Ammon's horn (tissue), 1 donor: ENCODE results near the gene SCN2B.

ENCODE experiments used
- DNase-seq: peaks from one replicate; pipeline ENCODE4 v3.0.0-alpha.2; 2016; ENCODE audit warnings: low spot score

SCN2B gene

DNA sequence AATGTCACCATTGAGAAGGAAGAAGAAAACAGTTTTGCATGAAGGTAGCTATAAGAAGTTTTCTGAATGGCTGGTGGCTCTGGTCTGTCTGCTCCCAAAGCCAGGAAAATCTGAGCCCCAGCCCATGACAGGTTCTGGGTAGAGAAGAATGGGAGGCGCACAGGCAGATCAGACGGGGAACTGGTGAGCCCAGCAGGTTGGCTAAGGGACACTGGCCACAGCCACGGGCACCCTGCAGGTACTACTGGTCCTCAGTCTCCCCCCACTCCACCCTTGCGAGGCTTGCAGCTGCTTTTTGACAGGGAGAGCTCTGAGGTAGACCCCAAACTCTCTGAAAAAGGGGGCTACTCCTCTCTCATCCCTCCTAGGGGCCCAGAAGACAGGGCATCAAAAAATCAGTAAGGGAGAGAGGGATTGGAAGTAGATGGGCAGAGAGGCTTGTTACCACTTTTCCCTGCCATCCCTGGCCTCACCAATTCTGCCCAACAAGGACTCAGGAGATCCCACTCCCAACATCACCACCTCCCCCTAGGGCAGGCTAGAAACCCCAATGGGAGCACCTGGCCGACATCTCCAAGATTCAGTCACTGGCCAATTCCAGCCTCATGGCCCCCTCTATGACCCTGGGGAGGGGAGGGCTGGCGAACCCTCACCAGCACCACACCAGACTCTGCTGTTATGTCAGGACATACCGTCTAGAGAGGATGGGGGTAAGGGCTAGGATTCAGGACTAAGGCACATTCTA, 41.2 kb downstream of the SCN2B start:
- no peak for DNase-seq

DNA sequence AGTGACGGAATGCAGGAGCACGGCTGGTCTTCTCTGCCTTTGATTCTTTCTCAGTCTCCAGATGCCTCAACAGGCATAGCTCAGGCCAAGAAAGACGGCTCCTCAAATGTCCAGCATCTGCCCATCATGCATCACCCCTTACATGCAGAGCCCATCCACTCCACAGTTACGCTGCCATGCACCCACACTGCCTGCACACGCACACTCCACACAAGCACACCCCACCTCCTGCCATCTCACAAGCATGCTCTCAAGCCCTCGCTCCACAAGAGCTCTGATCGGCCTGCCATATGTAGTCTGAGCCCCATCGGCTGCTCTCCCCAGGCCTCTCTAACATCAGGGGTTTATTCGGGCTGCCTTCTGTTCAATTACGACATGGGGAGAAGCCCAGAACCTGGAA, 42.6 kb downstream of the SCN2B start:
- no peak for DNase-seq

DNA sequence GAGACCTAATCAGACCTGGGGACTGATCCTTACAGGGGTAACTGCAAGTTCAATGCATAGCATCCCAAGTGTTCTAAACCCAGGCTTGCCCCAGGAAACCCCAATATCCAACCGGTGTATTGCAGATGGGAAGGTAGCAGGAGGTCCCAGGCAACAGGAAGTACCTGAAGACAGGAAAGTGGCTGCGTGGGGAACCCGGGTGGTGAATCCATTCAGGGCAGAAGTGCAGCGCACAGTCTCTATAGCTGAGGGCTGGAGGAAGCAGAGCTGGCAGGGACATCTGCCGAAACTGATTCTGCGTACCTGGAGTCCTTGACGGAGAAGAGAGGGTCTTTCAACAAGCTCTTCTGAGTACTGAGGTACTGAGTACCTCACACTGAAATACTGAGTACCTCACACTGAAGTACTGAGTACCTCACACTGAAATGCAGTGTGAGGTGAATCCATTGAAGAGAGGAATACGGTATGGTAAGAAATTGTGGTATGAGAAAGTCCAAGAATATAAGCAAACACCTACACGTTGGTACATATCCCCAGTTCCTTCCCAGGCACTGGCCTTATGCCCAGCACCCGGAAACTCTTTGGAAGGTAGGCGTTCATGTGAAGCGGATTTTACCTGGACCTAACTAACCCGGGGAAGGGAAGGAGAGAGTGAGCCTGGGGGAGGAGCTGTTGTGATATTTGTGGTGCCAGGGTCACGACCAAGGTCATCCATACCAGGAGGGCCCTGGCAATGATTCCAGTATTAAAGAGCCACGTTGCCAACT, 43.9 kb downstream of the SCN2B start:
- no peak for DNase-seq

DNA sequence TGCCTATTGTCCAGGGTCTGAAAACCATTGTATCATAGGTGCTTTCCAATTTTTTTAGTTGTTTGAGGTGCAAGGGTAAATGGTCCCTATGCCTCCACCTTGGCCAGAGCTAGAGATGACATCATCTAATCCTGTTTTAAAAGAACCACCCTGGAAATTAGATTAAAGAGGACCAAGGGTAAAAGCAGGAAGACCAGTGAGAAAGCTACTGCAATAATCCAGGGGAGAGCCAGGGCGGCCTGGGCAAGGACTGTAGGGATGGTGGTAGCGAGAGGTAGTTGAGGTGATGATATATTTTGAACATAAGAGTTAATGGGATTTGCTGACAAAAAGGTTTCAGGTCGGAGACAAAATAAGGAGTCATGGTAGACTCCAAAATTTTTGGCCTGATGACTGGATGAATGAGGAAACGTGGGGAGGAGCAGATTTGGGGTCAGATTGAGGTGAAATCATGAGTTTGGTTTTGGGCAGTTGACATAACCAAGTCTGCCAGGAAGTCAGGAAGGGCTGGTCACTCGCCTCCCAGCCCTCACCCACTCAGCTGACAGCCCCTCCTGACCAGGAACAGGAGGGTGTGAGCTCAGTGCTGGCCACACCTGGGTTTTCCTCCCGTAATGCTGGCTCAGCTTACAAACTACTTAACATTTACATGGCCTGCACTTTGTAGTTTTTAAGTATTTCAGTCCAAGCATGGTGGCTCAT, 46.8 kb downstream of the SCN2B start:
- DNase-seq = no peak

DNA sequence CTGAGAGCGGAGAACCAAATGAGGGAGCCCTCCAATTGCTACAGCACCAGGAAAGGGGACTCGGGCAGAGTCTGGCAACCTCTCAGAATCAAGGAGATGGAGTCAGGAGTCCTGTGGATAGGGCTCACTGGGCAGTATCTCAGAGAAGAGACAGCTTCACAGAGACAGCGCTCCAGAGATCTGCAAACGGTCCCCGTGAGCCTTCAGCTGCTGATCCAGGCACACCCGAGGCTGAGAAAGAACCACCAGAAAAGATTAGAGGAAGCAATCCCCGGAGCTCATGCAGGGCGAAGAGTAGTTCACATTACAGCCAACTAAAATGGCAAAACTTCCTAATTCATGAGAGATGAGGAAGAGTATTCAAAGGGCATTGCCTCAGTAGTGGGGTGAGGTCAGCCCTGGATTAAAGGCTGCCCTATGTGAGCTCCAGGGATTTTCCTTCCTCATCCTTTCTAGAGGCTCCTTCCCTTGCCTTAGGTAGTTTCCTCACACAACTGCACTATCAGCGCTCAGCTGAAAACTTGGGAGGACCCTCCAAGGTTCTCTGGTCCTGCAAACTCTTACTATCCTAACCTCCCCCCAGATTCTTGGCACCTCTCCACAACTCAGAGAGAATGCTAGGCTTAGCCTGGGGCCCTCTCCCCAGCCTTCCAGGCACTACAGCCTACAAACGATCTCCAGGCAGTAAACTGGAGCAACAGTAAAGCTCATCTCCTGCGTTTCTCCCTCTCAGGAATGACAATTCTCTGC, 47.5 kb downstream of the SCN2B start:
- no peak for DNase-seq

DNA sequence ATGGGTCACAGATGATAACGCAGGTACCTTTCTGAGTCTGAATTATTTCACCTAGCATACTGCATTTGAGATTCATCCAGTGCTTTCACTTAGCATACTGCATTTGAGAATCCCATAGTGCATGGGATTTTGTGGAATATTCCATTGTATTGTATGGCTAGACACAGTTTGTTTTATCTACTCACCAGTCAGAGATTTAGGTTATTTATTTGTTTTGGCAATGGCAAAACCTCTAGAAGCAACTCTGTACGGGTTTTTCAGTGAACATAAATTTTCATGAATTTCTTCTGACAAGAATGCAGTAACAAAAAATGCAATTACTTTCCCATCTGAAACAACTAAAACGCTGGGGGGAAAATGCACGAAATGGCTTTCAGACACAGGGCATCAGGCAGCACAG, 48.1 kb downstream of the SCN2B start:
- DNase-seq = no peak

DNA sequence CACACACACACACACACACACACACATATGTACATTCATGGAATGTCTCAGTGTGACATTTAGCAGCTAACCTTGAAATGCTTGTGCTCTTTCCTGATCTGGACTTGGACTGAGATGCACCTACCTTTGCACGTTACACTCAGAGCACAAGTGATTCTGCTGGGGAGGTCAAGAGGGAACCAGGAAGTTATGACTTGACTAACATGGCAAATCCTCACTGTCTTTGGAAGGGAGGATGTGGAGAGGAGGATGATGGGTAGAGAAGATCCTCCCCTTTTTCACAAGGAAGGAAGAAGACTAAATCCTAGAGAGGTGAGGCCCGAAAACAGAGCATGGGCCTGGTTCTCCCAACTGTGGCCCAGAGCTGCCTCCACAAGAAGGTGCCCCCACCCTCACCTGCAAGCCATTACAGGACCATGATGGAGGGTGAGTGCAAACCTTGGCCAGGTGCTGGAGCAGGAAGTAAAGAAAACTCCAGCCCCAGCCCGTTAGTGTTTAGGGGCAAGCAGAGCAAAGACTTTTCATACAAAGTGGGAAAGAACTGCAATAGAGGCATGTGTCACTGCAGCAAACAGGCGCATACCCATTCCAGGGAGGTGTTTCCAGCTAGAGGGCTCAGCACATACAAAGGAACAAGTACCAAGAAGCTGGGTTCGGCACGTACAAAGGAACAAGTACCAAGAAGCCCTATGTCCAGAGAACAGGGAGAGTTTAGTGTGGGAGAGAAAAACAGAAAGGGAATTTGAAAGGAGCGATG, 50.2 kb downstream of the SCN2B start:
- no peak for DNase-seq

DNA sequence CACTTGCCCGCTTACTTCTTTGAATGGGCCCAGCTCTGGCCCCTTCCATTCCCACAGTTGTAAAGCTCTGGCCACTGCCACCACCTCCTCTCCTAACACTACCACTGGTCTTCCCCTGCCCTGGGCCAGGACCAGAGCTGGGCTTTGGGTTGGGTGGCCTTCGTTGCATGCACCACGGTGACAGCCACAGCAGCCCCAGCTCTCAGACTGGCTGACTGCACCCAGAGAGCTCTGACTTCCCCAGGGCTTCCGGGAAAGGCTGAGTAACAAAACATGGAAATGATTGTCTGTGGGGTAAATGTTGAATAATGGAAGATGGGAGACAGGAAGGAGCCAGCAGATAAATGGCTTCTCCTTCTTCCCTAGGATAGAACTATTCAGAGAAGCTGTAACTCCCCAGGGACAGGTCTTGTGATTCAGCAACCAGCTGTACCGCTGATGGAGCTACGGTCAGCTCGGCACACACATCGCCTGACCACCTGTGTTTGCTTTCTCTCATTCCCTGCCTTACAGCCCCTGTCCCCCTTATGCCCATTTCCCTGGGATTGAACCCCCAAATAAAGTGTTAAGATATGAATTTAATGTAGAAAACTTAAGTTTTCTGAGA, 51.4 kb downstream of the SCN2B start:
- DNase-seq = no peak

DNA sequence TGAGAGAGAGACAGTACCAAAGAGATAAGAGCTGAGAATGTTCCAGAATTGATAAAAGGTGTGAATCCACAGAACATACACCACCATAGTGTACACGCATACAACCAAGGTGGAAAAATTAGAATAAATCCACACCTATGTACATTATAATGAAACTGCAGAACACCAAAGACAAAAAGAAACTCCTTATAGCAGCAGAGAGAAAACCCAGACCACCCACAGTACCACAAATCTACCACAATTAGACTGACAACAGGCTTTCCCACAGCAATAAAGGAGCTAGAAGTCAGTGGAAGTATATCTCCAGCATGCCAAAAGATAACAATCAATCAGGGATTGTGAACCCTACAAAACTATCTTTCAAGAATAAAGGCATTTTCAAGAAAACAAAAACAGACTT, 55.6 kb downstream of the SCN2B start:
- DNase-seq = no peak

DNA sequence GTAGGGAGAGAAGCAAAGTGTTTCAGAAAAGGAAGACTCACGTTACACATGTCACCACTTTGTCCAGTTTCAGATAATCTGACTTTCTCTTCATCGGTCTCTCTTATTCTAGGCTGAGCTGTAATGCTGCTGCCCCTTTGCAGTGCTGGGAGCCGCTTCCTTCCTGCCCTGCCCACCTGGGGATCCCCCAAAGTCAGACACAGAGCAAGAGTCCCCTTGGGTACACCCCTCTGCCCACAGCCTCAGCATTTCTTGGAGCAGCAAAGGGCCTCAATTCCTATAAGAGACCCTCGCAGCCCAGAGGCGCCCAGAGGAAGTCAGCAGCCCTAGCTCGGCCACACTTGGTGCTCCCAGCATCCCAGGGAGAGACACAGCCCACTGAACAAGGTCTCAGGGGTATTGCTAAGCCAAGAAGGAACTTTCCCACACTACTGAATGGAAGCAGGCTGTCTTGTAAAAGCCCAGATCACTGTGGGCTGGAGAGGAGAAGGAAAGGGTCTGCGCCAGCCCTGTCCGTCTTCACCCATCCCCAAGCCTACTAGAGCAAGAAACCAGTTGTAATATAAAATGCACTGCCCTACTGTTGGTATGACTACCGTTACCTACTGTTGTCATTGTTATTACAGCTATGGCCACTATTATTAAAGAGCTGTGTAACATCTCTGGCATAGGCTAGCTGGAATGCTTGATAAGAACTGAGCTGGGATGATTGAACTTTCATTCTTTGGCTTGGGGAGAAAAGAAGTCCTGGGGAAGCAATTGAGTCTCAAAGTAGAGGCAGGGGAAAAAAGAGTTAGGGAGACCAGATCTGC, 58.4 kb downstream of the SCN2B start:
- no peak for DNase-seq

DNA sequence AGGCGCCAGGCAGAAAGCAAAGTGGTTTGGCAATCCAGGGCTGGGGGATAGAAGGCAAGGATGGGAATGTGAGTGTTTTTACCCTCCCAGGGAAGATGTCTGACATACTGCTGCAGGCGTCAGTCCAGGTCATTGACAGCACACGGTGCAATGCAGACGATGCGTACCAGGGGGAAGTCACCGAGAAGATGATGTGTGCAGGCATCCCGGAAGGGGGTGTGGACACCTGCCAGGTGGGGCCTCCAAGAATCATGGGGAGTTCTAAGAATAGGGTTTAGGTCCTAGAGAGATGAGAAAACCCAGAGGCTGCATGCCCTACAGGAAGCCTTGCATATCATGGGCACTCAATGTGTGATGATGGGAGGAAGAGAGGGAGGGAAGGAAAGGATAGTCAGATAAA, 61.4 kb downstream of the SCN2B start:
- DNase-seq = no peak

DNA sequence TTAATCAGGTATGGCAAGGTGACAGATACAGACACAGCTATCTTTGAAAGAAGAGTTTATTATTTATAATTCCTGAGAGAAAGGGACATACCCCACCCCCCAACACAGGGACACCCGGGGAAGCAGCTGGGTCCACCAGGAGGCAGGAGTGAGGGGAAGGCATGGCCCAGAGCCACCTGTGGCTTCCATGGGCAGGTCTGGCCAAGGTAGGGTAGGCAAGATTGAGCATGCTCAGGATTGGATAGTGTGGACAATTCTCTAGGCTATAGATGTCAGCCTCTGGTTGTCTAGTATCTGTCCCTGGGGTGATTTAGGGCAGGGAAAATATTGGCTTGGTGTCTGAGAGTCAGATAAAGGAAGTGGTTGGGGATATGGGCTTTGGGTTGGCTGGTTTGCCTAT, 62.2 kb downstream of the SCN2B start:
- no peak for DNase-seq

DNA sequence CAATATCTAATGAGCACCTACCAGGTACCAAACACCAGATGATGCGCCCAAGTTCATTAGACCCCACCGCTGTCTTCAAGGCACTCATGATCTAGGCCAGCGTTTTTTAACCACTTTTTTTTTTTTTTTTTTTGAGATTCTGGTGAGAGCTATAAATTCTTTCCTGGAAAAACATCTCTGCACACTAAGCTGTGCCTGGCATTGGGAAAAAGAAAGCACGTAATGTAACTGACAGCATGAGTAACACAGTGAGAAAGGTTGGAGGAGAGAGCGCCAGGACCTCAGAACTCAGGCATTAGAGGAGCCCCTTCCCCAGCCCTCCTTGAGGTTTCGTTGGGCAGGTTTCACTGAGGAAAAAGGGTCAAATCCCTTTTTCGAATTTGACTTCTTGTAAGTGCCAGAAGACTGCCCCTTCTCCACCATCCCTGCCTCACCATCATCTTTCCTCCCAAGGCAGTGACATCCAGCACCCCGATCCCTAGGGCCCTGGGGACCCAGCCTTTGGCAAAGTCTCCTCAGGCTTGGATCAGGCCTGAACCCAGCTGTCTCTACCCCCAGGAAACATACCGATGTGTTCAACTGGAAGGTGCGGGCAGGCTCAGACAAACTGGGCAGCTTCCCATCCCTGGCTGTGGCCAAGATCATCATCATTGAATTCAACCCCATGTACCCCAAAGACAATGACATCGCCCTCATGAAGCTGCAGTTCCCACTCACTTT, 63.6 kb downstream of the SCN2B start:
- no peak for DNase-seq
